HepG2 (cell line): ENCODE data around the gene TAMM41. TPM values are rescaled to one million over a fixed set of nuclear protein-coding genes. Genes with fewer than 3 reads are reported as not detected.

Experiments used
- ATAC-seq: fragments of 200-7000 bp; cut with Tn5 transposase; 3 replicates; pipeline ENCODE4 v1.9.1; 2020; ENCODE audit warnings: mild to moderate bottlenecking, moderate library complexity
- BruUV-seq: library from RNA; stranded (reverse); fragments of 400-500 nt; replicated peaks from 2 replicates; lab custom pipeline; 2021; lab: Mats Ljungman, UMichigan
- CTCF ChIA-PET: fragments of 300-600 bp; formaldehyde crosslinking; extraction: SDS; loops from one replicate; lab custom pipeline; 2021; ENCODE audit warnings: low total read pairs, inconsistent platforms, low intra/inter-chr PET ratio; lab: Yijun Ruan, JAX
- POLR2A ChIA-PET: fragments of 350-600 bp; sonication (Branson Sonifier 250); formaldehyde crosslinking; loops from one replicate; lab custom pipeline; 2020; ENCODE audit warnings: antibody characterized with exemption, inconsistent platforms; lab: Yijun Ruan, JAX
- DNase-seq: peaks from one replicate; pipeline ENCODE4 v3.0.0-alpha.2; 2015; ENCODE audit warnings: low spot score
- FAIRE-seq: peaks from 3 replicates; lab custom pipeline; 2011; peaks lifted over from hg19 to GRCh38; lab: Jason Lieb, UNC
- H2AFZ ChIP-seq: one replicate; pipeline ENCODE4 v1.6.1; 2011; ENCODE audit warnings: low read length, inconsistent platforms
- H3K27ac ChIP-seq: fragments of 300-600 bp; 3 replicates; pipeline ENCODE4 v1.8.0; 2011; ENCODE audit warnings: mixed run types, mild to moderate bottlenecking, mixed read lengths, low read length, inconsistent platforms; ENCODE audit not compliant: insufficient read depth; ENCODE audit errors: extremely low read length
- H3K27me3 ChIP-seq, 2 experiments: fragments of 200-600 bp in 1 of 2; 2 replicates in 1 of 2; 3 replicates in 1 of 2; pipeline versions ENCODE4 v1.6.0 to v1.8.0; 2011; ENCODE audit warnings: low read length in 2 of 2, mild to moderate bottlenecking in 2 of 2, moderate library complexity in 2 of 2, inconsistent platforms in 1 of 2; ENCODE audit not compliant: insufficient read depth in 2 of 2, control insufficient read depth in 1 of 2
- H3K36me3 ChIP-seq, 2 experiments: fragments of 200-600 bp in 1 of 2; replicated peaks in 1 of 2; 2 replicates in 1 of 2; 3 replicates in 1 of 2; pipeline versions ENCODE4 v1.5.1 to v1.8.0; 2011; ENCODE audit warnings: low read length in 2 of 2, inconsistent platforms in 1 of 2; ENCODE audit not compliant: insufficient read depth in 2 of 2, control insufficient read depth in 1 of 2
- H3K4me1 ChIP-seq: 2 replicates; pipeline ENCODE4 v1.5.1; 2012; ENCODE audit warnings: low read length, inconsistent platforms; ENCODE audit not compliant: insufficient read depth
- H3K4me2 ChIP-seq: 2 replicates; pipeline ENCODE4 v1.6.0; 2011; ENCODE audit warnings: low read depth, low read length, inconsistent platforms
- H3K4me3 ChIP-seq, 3 experiments: fragments of 200-600 bp in 1 of 3; sonication (generic), shearing (Covaris generic) in 1 of 3; replicated peaks in 1 of 3; 2 replicates each; pipeline ENCODE4 v1.5.1; 2011 to 2016; ENCODE audit warnings: low read length in 3 of 3, inconsistent platforms in 2 of 3, low read depth in 2 of 3, mild to moderate bottlenecking in 2 of 3, control low read depth in 1 of 3, mixed read lengths in 1 of 3; ENCODE audit not compliant: insufficient read depth in 1 of 3
- H3K79me2 ChIP-seq: one replicate; pipeline ENCODE4 v1.6.1; 2011; ENCODE audit warnings: low read length, inconsistent platforms; ENCODE audit not compliant: insufficient read depth
- H3K9ac ChIP-seq: 2 replicates; pipeline ENCODE4 v1.6.0; 2011; ENCODE audit warnings: mild to moderate bottlenecking, low read depth, low read length, inconsistent platforms; ENCODE audit not compliant: insufficient read depth
- H3K9me3 ChIP-seq: 2 replicates; pipeline ENCODE4 v1.5.1; 2012; ENCODE audit warnings: mild to moderate bottlenecking, low read length
- H4K20me1 ChIP-seq: 2 replicates; pipeline ENCODE4 v1.6.0; 2011; ENCODE audit warnings: inconsistent platforms, mild to moderate bottlenecking, low read length, moderate library complexity; ENCODE audit not compliant: insufficient read depth
- ASH2L ChIP-seq: fragments of 300-600, 200-600 bp; sonication (generic); IDR thresholded peaks from 2 replicates; pipeline ENCODE4 v1.7.0; 2017; ENCODE audit warnings: low read depth, mild to moderate bottlenecking, moderate library complexity, mixed read lengths, low read length; ENCODE audit not compliant: insufficient read length
- HNF4G ChIP-seq, 2 experiments: sonication (generic) in 1 of 2; formaldehyde crosslinking in 1 of 2; IDR thresholded peaks; 2 replicates each; pipeline versions ENCODE4 v1.4.0 to v1.6.1; 2011 to 2020; ENCODE audit warnings: borderline replicate concordance in 2 of 2, low read depth in 2 of 2, mild to moderate bottlenecking in 2 of 2, low read length in 1 of 2, missing genetic modification reagents in 1 of 2, moderate library complexity in 1 of 2
- MBNL3 ChIP-seq: fragments of 250-450 bp; sonication (Bioruptor Pico); conservative IDR thresholded peaks from 2 replicates; pipeline ENCODE4 v1.8.0; 2022; ENCODE audit warnings: mild to moderate bottlenecking, inconsistent platforms
- SMAD9 ChIP-seq: sonication (generic); formaldehyde crosslinking; IDR thresholded peaks from 2 replicates; pipeline ENCODE4 v1.5.1; 2020; ENCODE audit warnings: mild to moderate bottlenecking, missing genetic modification reagents
- SMARCC2 ChIP-seq: fragments of 450-650 bp; IDR thresholded peaks from 2 replicates; pipeline ENCODE4 v1.6.1; 2017; ENCODE audit warnings: antibody characterized with exemption, mild to moderate bottlenecking
- SNAPC4 ChIP-seq: sonication (generic); formaldehyde crosslinking; IDR thresholded peaks from 2 replicates; pipeline ENCODE4 v1.4.0; 2020; ENCODE audit warnings: mild to moderate bottlenecking, missing genetic modification reagents
- YEATS4 ChIP-seq: sonication (generic); formaldehyde crosslinking; IDR thresholded peaks from 2 replicates; pipeline ENCODE4 v1.4.0; 2020; ENCODE audit warnings: missing genetic modification reagents, borderline replicate concordance
- ZBTB42 ChIP-seq: sonication (generic); formaldehyde crosslinking; IDR thresholded peaks from 2 replicates; pipeline ENCODE4 v1.5.0; 2020; ENCODE audit warnings: mild to moderate bottlenecking, missing genetic modification reagents
- ZBTB8A ChIP-seq: sonication (generic); formaldehyde crosslinking; IDR thresholded peaks from 2 replicates; pipeline ENCODE4 v1.4.0; 2020; ENCODE audit warnings: mild to moderate bottlenecking, low read depth, missing genetic modification reagents, borderline replicate concordance
- ZMYM3 ChIP-seq: sonication (generic); formaldehyde crosslinking; IDR thresholded peaks from 2 replicates; pipeline ENCODE4 v1.5.1; 2020; ENCODE audit warnings: mild to moderate bottlenecking, missing genetic modification reagents
- ZNF234 ChIP-seq: sonication (generic); formaldehyde crosslinking; conservative IDR thresholded peaks from 2 replicates; pipeline ENCODE4 v1.5.1; 2020; ENCODE audit warnings: mild to moderate bottlenecking, missing genetic modification reagents
- ZNF282 ChIP-seq: fragments of 450-650 bp; IDR thresholded peaks from 2 replicates; pipeline ENCODE4 v1.6.1; 2018; ENCODE audit not compliant: partially characterized antibody
- ZNF543 ChIP-seq: sonication (generic); formaldehyde crosslinking; IDR thresholded peaks from 2 replicates; pipeline ENCODE4 v1.4.0; 2020; ENCODE audit warnings: mild to moderate bottlenecking, missing genetic modification reagents
- WGBS: methylation state at CpG from one replicate; pipeline ENCODE4 v1.1.6; 2017; ENCODE audit warnings: low lambda C conversion rate; 5-methylcytosine and 5-hydroxymethylcytosine counted together
- in situ Hi-C: cut with HindIII; loops from 2 replicates; pipeline ENCODE4 v1.10.0; 2017; ENCODE audit warnings: low pct_unique_long_range_greater_than_20kb; ENCODE audit not compliant: extremely low pct_ligation_motif_present
- intact Hi-C: fragments of 100-400 bp; cut with micrococcal nuclease; formaldehyde crosslinking; loops from one replicate; pipeline ENCODE4 v1.10.0; 2022; ENCODE audit not compliant: unreplicated experiment
- polyA plus RNA-seq, 8 experiments: library from polyadenylated mRNA; depleted of rRNA in 3 of 8; stranded (reverse) in 7 of 8; unstranded in 1 of 8; fragments of >200 nt; fragmentation: Illumina TruSeq in 4 of 8; extraction: Trizol in 4 of 8; gene quantifications; 2 replicates each; pipeline versions ENCODE4 v1.2.1 to v1.2.3, GENCODE V29; 2011 to 2016; ENCODE audit warnings: low read depth in 4 of 8, missing spikeins in 1 of 8, mixed read lengths in 1 of 8; ENCODE audit not compliant: insufficient read depth in 1 of 8
- total RNA-seq, 5 experiments: library from RNA; depleted of rRNA; stranded (reverse); fragments of >200 nt; fragmentation: Illumina TruSeq; extraction: Trizol; gene quantifications; 2 replicates each; pipeline ENCODE4 v1.2.3, GENCODE V29; 2016; ENCODE audit warnings: low read depth in 1 of 5
- TF ChIP-seq, protein P1 (sequence below): sonication (generic); formaldehyde crosslinking; IDR thresholded peaks from 2 replicates; pipeline ENCODE4 v1.8.0; 2022; ENCODE audit warnings: low read depth, missing genetic modification reagents

The TAMM41 gene
- total and polyA plus RNA-seq, 2 of the 13 experiments (the other 11 are each of a cell fraction or from before 2014, with no cell fraction given) = 9.9 to 12.2 TPM

GRCh38 chr3:11832981-11833905, 13.4 kb downstream of the TAMM41 start (continued):
- TF ChIP-seq ZNF282 (no peak), ZBTB42 (CRISPR knock-in tag) (no peak), YEATS4 (CRISPR knock-in tag) (no peak), ZNF234 (CRISPR knock-in tag) (no peak), SMARCC2 (no peak), HNF4G (IDR thresholded peaks at IDR 0.05; ENCODE audit: borderline replicate concordance, low read depth, low read length) (no peak), HNF4G (CRISPR knock-in tag; IDR thresholded peaks at IDR 0.05; ENCODE audit: borderline replicate concordance, low read depth) (no peak), SMAD9 (no peak)
- TF ChIP-seq, protein P1, sequence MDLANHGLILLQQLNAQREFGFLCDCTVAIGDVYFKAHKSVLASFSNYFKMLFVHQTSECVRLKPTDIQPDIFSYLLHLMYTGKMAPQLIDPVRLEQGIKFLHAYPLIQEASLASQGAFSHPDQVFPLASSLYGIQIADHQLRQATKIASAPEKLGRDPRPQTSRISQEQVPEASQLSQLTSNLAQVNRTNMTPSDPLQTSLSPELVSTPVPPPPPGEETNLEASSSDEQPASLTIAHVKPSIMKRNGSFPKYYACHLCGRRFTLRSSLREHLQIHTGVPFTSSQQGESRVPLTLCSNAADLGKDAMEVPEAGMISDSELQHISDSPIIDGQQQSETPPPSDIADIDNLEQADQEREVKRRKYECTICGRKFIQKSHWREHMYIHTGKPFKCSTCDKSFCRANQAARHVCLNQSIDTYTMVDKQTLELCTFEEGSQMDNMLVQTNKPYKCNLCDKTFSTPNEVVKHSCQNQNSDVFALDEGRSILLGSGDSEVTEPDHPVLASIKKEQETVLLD (CRISPR knock-in tag) = no peak
- TF ChIP-seq, all 625 proteins: peak for 0

GRCh38 chr3:11829416-11829815, 17.3 kb downstream of the TAMM41 start:
- intact Hi-C loops = no loop called here
- DNase-seq (no peak), FAIRE-seq (no peak), ATAC-seq (no peak)
- no peak overlapping the region for H3K4me2 ChIP-seq
- H3K27ac ChIP-seq = no peak overlapping the region
- no TSS peak for BruUV-seq
- WGBS = 100% methylated on average over 7 of the region's 7 CpGs
- CTCF ChIA-PET = no interaction called here
- no peaks in the 10 kb centered on the region for H3K79me2 ChIP-seq
- no peaks in the 10 kb centered on the region for H3K27me3 ChIP-seq
- no peak overlapping the region for H2AFZ ChIP-seq
- no peak overlapping the region for H3K9ac ChIP-seq
- H3K9me3 ChIP-seq = no peaks in the 10 kb centered on the region
- no peak overlapping the region for H3K4me3 ChIP-seq
- H3K4me1 ChIP-seq = peaks cover 6% of the 10 kb centered on the region; the same call in 1 of the 2 replicates
- in situ Hi-C loops = no loop called here
- no peaks in the 10 kb centered on the region for H4K20me1 ChIP-seq
- H3K36me3 ChIP-seq = peaks cover 28 to 69% of the 10 kb centered on the region in 2 experiments
- POLR2A ChIA-PET = no interaction called here
- TF ChIP-seq ZNF543 (CRISPR knock-in tag) (no peak), ZBTB8A (CRISPR knock-in tag) (no peak), MBNL3 (CRISPR knock-in tag) (no peak), ASH2L (no peak), ZMYM3 (no peak), SNAPC4 (no peak)
- TF ChIP-seq, protein P1 (CRISPR knock-in tag) = no peak
